ENCODE data around the gene PURA. TPM values are rescaled to one million over a fixed set of nuclear protein-coding genes. Genes with fewer than 3 reads are reported as not detected.

The PURA gene
- total RNA-seq (2021; ENCODE audit: unreplicated experiment) (16.9 TPM), Bru-seq, nascent RNA (percentile 94 among the genes with signal in this experiment), BruChase-seq, experiment 1, labeled RNA remaining after a 2-hour chase (percentile 99 among the genes with signal in this experiment), BruChase-seq, experiment 2, labeled RNA remaining after a 6-hour chase (percentile 98 among the genes with signal in this experiment)
- 32.8 TPM for polyA plus RNA-seq (2012; ENCODE audit: insufficient read length)
- long read RNA-seq, full-length matches to known transcripts = 57 of 77 reads
- long read RNA-seq, partial matches to known transcripts = 0 of 77 reads
- long read RNA-seq, other reads (novel, unspliced or antisense) = 20 of 77 reads

DNA sequence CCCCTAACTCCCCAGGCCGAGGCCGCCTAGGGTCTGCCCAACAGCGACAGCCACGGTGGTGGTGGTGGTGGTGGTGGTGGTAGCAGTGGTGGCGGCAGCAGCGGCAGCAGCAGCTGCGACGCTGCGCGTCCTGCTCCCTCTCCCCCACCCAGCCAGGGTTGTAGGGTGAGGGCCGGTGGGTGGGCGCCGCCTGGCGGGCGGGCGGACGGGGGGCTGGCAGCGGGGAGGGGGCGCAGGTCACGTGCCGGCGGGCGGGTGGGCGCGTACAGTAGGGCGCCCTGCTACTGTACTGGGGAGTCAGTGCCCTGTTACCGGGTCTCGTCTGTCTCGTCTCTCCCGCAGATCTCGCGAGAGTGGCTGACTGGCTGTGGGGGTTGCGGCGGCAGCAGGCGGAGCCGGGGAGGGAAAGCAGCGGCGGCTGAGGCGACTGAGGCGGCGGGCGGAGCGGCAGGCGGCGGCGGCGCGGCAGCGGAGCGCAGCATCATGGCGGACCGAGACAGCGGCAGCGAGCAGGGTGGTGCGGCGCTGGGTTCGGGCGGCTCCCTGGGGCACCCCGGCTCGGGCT is at the start of gene PURA:
Gene PURA, plus strand, starts transcription at position 411 of the 565 bp plus-strand sequence. Its CDS starts 73 bp downstream, at position 484.
- peak; percentile 89 for ATAC-seq
- H3K27me3 ChIP-seq (ENCODE audit: control insufficient read depth, insufficient read depth, low read length) = no peaks in the 10 kb centered on the region
- peaks cover 62% of the 10 kb centered on the region for H3K4me1 ChIP-seq (ENCODE audit: control insufficient read depth, insufficient read depth, low read length)
- H3K27ac ChIP-seq (ENCODE audit: low read length) = peak within 1 kb of the TSS; percentile 96
- TF ChIP-seq, protein P1, sequence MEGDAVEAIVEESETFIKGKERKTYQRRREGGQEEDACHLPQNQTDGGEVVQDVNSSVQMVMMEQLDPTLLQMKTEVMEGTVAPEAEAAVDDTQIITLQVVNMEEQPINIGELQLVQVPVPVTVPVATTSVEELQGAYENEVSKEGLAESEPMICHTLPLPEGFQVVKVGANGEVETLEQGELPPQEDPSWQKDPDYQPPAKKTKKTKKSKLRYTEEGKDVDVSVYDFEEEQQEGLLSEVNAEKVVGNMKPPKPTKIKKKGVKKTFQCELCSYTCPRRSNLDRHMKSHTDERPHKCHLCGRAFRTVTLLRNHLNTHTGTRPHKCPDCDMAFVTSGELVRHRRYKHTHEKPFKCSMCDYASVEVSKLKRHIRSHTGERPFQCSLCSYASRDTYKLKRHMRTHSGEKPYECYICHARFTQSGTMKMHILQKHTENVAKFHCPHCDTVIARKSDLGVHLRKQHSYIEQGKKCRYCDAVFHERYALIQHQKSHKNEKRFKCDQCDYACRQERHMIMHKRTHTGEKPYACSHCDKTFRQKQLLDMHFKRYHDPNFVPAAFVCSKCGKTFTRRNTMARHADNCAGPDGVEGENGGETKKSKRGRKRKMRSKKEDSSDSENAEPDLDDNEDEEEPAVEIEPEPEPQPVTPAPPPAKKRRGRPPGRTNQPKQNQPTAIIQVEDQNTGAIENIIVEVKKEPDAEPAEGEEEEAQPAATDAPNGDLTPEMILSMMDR (IDR thresholded peaks at IDR 0.05) = peak; percentile 68
- TF ChIP-seq POLR2AphosphoS5 (IDR thresholded peaks at IDR 0.05; ENCODE audit: low read depth, low read length) (peak; percentile 79), SIN3A (IDR thresholded peaks at IDR 0.05; ENCODE audit: borderline replicate concordance, insufficient read depth, low read depth, low read length) (peak; percentile 85; the same call in 1 of the 2 replicates), TCF7L2 (IDR thresholded peaks at IDR 0.05; ENCODE audit: low read depth, low read length) (no peak)
- peak within 1 kb of the TSS; percentile 72 to 93 for H3K4me3 ChIP-seq (ENCODE audit: low read depth in 2 of 2, low read length in 2 of 2)
- intact Hi-C loops (cut with micrococcal nuclease; ENCODE audit: unreplicated experiment) = loop anchor here (5.0 kb wide), 1 partner anchor 76 kb away; no protein-coding TSS in a partner anchor
- POLR2A ChIA-PET = no interaction called here
- H3K36me3 ChIP-seq (ENCODE audit: control insufficient read depth, insufficient read depth, low read length) = 0 out of 2 replicates have a peak, but pooled peaks cover 3% of the 10 kb centered on the region
- DNase-seq (ENCODE audit: low read depth, low spot score) = no peak
- in situ Hi-C loops (cut with HindIII; ENCODE audit: low pct_unique_long_range_greater_than_20kb, low sequenced_read_pairs) = no loop called here
- no TSS peak for BruUV-seq (replicated peaks)
- no peaks in the 10 kb centered on the region for H3K9me3 ChIP-seq (ENCODE audit: control insufficient read depth, insufficient read depth, low read depth, low read length)
- CTCF ChIA-PET = no interaction called here

- Histone ChIP-seq H3K36me3 (ENCODE audit: control insufficient read depth, insufficient read depth, low read length) (no peaks in the 10 kb centered on the region), H3K27me3 (ENCODE audit: control insufficient read depth, insufficient read depth, low read length) (no peaks in the 10 kb centered on the region; the same call in 1 of the 2 replicates), H3K4me3 (ENCODE audit: low read depth in 2 of 2, low read length in 2 of 2) (no peak overlapping the region), H3K9me3 (ENCODE audit: control insufficient read depth, insufficient read depth, low read depth, low read length) (no peaks in the 10 kb centered on the region), H3K4me1 (ENCODE audit: control insufficient read depth, insufficient read depth, low read length) (no peaks in the 10 kb centered on the region), H3K27ac (ENCODE audit: low read length) (no peak overlapping the region)
- CTCF ChIA-PET = interaction anchor here (0.7 to 1.1 kb wide), 4 partner anchors 44 to 80 kb away, joined by 3 to 7 read pairs (median 4); no protein-coding TSS in a partner anchor
- BruUV-seq (replicated peaks) = no TSS peak
- intact Hi-C loops (cut with micrococcal nuclease; ENCODE audit: unreplicated experiment) (loop anchor here (1.0 kb wide), 2 partner anchors 71 to 84 kb away; no protein-coding TSS in a partner anchor), in situ Hi-C loops (cut with HindIII; ENCODE audit: low pct_unique_long_range_greater_than_20kb, low sequenced_read_pairs) (no loop called here)
- no peak for ATAC-seq
- no peak for TF ChIP-seq REST (IDR thresholded peaks at IDR 0.05; ENCODE audit: insufficient read depth in 1 of 2, low read depth in 2 of 2, low read length in 1 of 2)
- TF ChIP-seq SIN3A (IDR thresholded peaks at IDR 0.05; ENCODE audit: borderline replicate concordance, insufficient read depth, low read depth, low read length) = no peak
- TF ChIP-seq, protein P1 (IDR thresholded peaks at IDR 0.05) = no peak
- no peak for TF ChIP-seq POLR2AphosphoS5 (IDR thresholded peaks at IDR 0.05; ENCODE audit: low read depth, low read length)
- DNase-seq (ENCODE audit: low read depth, low spot score) = no peak
- POLR2A ChIA-PET = no interaction called here
Measured at GRCh38 chr5:140072812-140073211, 41.1 kb upstream of the PURA start.

Data from Panc1 (cell line).